CD14-positive monocyte (primary cell): ENCODE data around the gene RSAD2. TPM values are rescaled to one million over a fixed set of nuclear protein-coding genes. Genes with fewer than 3 reads are reported as not detected.

Experiments
- DNase-seq, 3 donors: peaks; one replicate each; pipeline ENCODE4 v3.0.0-alpha.2; 2011 to 2022
- H2AFZ ChIP-seq: 2 replicates; pipeline ENCODE4 v1.6.0; 2012; ENCODE audit warnings: mild to moderate bottlenecking, low read depth, low read length, inconsistent platforms; ENCODE audit not compliant: insufficient read depth, poor library complexity, severe bottlenecking
- H3K27ac ChIP-seq, 2 donors: 1 replicate in 1 of 2; 2 replicates in 1 of 2; pipeline ENCODE4 v1.5.1; 2012 to 2013; ENCODE audit warnings: low read length in 2 of 2, control low read depth in 1 of 2, inconsistent platforms in 1 of 2, low read depth in 1 of 2, mild to moderate bottlenecking in 1 of 2
- H3K27me3 ChIP-seq, 2 donors: one replicate each; pipeline versions ENCODE4 v1.6.0 to v1.6.1; 2011 to 2013; ENCODE audit warnings: low read length in 2 of 2; ENCODE audit not compliant: control insufficient read depth in 2 of 2, insufficient read depth in 2 of 2
- H3K36me3 ChIP-seq, 2 donors: replicated peaks in 1 of 2; 1 replicate in 1 of 2; 2 replicates in 1 of 2; pipeline versions ENCODE4 v1.5.1 to v1.6.1; 2012 to 2013; ENCODE audit warnings: low read length in 2 of 2, control low read depth in 1 of 2, inconsistent platforms in 1 of 2, mild to moderate bottlenecking in 1 of 2; ENCODE audit not compliant: insufficient read depth in 2 of 2, control insufficient read depth in 1 of 2
- H3K4me1 ChIP-seq, 2 donors: 1 replicate in 1 of 2; 2 replicates in 1 of 2; pipeline versions ENCODE4 v1.5.1 to v1.6.1; 2012 to 2013; ENCODE audit warnings: low read length in 2 of 2, control low read depth in 1 of 2, inconsistent platforms in 1 of 2, mild to moderate bottlenecking in 1 of 2, moderate library complexity in 1 of 2; ENCODE audit not compliant: insufficient read depth in 2 of 2, control insufficient read depth in 1 of 2
- H3K4me2 ChIP-seq: replicated peaks from 2 replicates; pipeline ENCODE3; 2012; ENCODE audit warnings: low read length, moderate library complexity, mild to moderate bottlenecking; ENCODE audit not compliant: poor library complexity, severe bottlenecking; ENCODE audit errors: extremely low read depth
- H3K4me3 ChIP-seq, 3 experiments: fragments of 200-600 bp in 1 of 3; sonication (generic) in 1 of 3; replicated peaks in 1 of 3; 1 replicate in 2 of 3; 2 replicates in 1 of 3; pipeline ENCODE4 v1.5.1; 2011 to 2013; ENCODE audit warnings: low read length in 3 of 3, mild to moderate bottlenecking in 3 of 3, control low read depth in 2 of 3, low read depth in 2 of 3, inconsistent platforms in 1 of 3, moderate library complexity in 1 of 3
- H3K79me2 ChIP-seq: 2 replicates; pipeline ENCODE4 v1.6.0; 2012; ENCODE audit warnings: mild to moderate bottlenecking, control low read depth, inconsistent platforms, low read length, moderate library complexity; ENCODE audit not compliant: insufficient read depth
- H3K9ac ChIP-seq: 2 replicates; pipeline ENCODE4 v1.6.0; 2017; ENCODE audit warnings: low read length, mild to moderate bottlenecking; ENCODE audit not compliant: insufficient read depth, poor library complexity, severe bottlenecking
- H3K9me3 ChIP-seq, 2 donors: replicated peaks in 1 of 2; 1 replicate in 1 of 2; 2 replicates in 1 of 2; pipeline versions ENCODE4 v1.5.1 to v1.6.1; 2012 to 2013; ENCODE audit warnings: low read length in 2 of 2, control low read depth in 1 of 2; ENCODE audit not compliant: control insufficient read depth in 1 of 2, insufficient read depth in 1 of 2
- H4K20me1 ChIP-seq: 2 replicates; pipeline ENCODE4 v1.6.0; 2012; ENCODE audit warnings: mild to moderate bottlenecking, low read length, control low read depth, moderate library complexity; ENCODE audit not compliant: insufficient read depth
- H3K27ac Mint-ChIP-seq, 7 donors: one replicate each; pipeline ENCODE4 v1.8.0; 2020; ENCODE audit warnings: mild to moderate bottlenecking in 7 of 7, mixed read lengths in 7 of 7, moderate library complexity in 6 of 7, inconsistent platforms in 2 of 7
- H3K27me3 Mint-ChIP-seq, 3 donors: one replicate each; pipeline ENCODE4 v1.8.0; 2021 to 2022; ENCODE audit warnings: low read depth in 3 of 3, mild to moderate bottlenecking in 3 of 3, mixed read lengths in 3 of 3, moderate library complexity in 3 of 3, inconsistent platforms in 1 of 3
- H3K36me3 Mint-ChIP-seq, 2 donors: one replicate each; pipeline ENCODE4 v1.8.0; 2020; ENCODE audit warnings: mixed read lengths in 2 of 2, inconsistent platforms in 1 of 2, mild to moderate bottlenecking in 1 of 2
- H3K4me1 Mint-ChIP-seq: one replicate; pipeline ENCODE4 v1.8.0; 2020; ENCODE audit warnings: mild to moderate bottlenecking, mixed read lengths
- H3K4me3 Mint-ChIP-seq, 2 donors: one replicate each; pipeline ENCODE4 v1.8.0; 2020; ENCODE audit warnings: mild to moderate bottlenecking in 2 of 2, mixed read lengths in 2 of 2, moderate library complexity in 1 of 2
- H3K9me3 Mint-ChIP-seq, 7 donors: one replicate each; pipeline ENCODE4 v1.8.0; 2020 to 2022; ENCODE audit warnings: mixed read lengths in 7 of 7, mild to moderate bottlenecking in 6 of 7, moderate library complexity in 6 of 7, inconsistent platforms in 2 of 7
- CTCF ChIP-seq: fragments of 200-600 bp; IDR thresholded peaks from one replicate; pipeline ENCODE4 v1.8.0; 2022; ENCODE audit warnings: antibody characterized with exemption, mild to moderate bottlenecking
- WGBS: methylation state at CpG from one replicate; pipeline ENCODE4 v1.1.5; 2013; ENCODE audit warnings: missing lambda C conversion rate; ENCODE audit not compliant: insufficient coverage; 5-methylcytosine and 5-hydroxymethylcytosine counted together
- intact Hi-C, 2 donors: fragments of 100-400 bp; cut with micrococcal nuclease; formaldehyde crosslinking; loops; one replicate each; pipeline versions ENCODE4 v1.15.0 to v1.15.1; 2023
- polyA plus RNA-seq, 3 donors: library from polyadenylated mRNA; depleted of rRNA in 1 of 3; unstranded in 2 of 3; stranded (reverse) in 1 of 3; fragments of 300-500 nt in 2 of 3; fragments of >200 nt in 1 of 3; fragmentation: Illumina TruSeq in 2 of 3; gene quantifications; 1 replicate in 2 of 3; 2 replicates in 1 of 3; pipeline ENCODE4 v1.2.3, GENCODE V29; 2012 to 2021

Gene RSAD2
- polyA plus RNA-seq, 3 donors = 6.0 to 12.6 (median 10.3) TPM

DNA sequence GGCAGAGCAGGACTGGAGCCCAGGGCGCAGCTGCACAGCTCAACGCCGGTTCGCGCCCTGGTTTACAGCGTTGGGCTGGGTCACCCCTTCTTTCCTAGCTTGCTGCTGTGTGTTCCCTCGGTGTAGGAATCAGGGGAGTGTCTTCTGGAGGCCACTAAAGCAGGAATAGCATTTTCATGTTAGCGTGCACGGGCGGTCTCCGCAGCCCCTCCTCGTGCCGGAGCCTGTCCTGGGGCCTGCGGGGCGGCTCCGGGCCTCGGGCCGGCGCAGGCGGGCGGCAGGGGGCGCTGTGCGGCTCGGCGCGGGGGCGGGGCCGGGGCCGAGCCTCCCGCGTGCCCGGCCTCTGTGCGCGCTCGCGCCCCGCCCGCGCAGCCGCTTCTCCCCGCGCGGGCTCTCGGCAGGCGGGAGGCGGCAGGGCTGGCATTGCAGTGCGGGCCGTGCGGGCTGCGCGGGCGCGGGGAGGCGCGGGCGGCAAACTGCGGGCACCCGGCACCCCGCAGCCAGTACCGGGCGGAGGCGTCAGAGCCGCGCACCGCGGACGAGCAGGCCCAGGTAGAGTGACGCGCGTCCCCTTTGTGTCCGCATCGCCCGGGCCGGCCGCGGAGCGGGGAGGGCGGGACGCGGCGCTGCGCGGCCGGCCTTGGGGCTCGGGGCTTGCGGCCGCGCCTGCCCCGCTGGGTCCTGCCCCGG, 39.6 kb downstream of the RSAD2 start, which contains the start of gene RNF144A:
Gene RNF144A (plus strand): TSS at position 342 of the 690 bp plus-strand sequence. CDS start 79,515 bp downstream, outside the sequence.
- Mint-ChIP-seq H3K27me3 (peaks cover 1 to 15% (median 11%) of the 10 kb centered on the region in 3 donors), H3K4me3 (peak within 1 kb of the TSS; percentile 74 to 85), H3K4me1 (peaks cover 12% of the 10 kb centered on the region), H3K27ac (peak within 1 kb of the TSS in 1 of 7 donors; percentile 30), H3K9me3 (peaks cover 0 to 3% (median 0%) of the 10 kb centered on the region in 7 donors), H3K36me3 (no peaks in the 10 kb centered on the region)
- Histone ChIP-seq H3K4me3 (peak within 1 kb of the TSS; percentile 19 to 75 (median 29)), H3K27ac (no peak within 1 kb of the TSS), H3K27me3 (no peaks in the 10 kb centered on the region), H2AFZ (peak within 1 kb of the TSS; percentile 83), H3K4me1 (peaks cover 11 to 13% of the 10 kb centered on the region in 2 donors), H3K9ac (peak within 1 kb of the TSS; percentile 56), H3K9me3 (no peaks in the 10 kb centered on the region), H3K36me3 (no peaks in the 10 kb centered on the region), H3K4me2 (peak within 1 kb of the TSS; percentile 86), H3K79me2 (peaks cover 4% of the 10 kb centered on the region), H4K20me1 (no peaks in the 10 kb centered on the region)
- WGBS = 5% methylated on average over 90 of the region's 90 CpGs
- DNase-seq = peak; percentile 32 to 63 (median 54)
- TF ChIP-seq CTCF = peak; percentile 65
- intact Hi-C loops = loop anchor here in 1 of 2 donors (10.0 kb wide), 1 partner anchor 88 kb away; no protein-coding TSS in a partner anchor

DNA sequence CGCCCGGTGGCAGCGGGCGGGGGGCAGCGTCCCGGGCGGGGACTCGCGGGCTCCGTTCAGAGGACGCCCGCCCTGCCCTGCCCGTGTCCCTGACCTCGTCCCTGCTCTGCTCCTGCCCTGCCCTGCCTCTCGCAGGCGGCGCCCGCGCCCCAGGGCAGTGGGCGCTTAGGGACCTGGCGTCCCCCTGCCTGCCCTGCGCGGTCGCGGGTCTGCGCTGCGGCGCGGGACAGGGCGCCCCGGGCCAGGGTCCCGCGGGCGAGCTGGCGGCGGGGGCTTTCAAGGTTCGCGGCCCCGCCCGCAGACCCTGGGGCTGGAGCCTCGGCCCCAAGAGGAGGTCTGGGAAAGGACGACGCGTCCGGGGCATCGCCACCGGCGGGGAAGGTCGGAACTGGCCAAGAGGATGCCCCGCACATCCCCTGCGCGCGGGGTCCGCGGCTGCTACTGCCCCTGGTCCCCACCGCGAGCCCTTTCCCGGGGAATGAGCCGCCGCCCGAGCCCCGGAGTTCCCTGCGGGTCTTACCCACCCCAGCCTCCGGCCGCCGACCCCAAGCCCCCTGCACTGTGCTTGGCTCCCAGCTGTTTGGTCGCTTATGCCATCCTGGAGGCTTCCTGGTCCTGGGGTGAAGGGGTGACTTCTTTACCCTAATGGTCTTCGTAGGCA, 40.3 kb downstream of the RSAD2 start:
- H3K4me1 Mint-ChIP-seq = peaks cover 12% of the 10 kb centered on the region
- Histone ChIP-seq H3K9ac (peak overlapping the region; percentile 56), H3K4me3 (peak overlapping the region; percentile 19 to 75 (median 29)), H3K27ac (no peak overlapping the region), H4K20me1 (no peaks in the 10 kb centered on the region), H3K4me2 (peak overlapping the region; percentile 86), H3K9me3 (no peaks in the 10 kb centered on the region), H3K79me2 (peaks cover 4% of the 10 kb centered on the region), H2AFZ (peak overlapping the region; percentile 83), H3K4me1 (peaks cover 11 to 13% of the 10 kb centered on the region in 2 donors), H3K27me3 (no peaks in the 10 kb centered on the region), H3K36me3 (no peaks in the 10 kb centered on the region)
- peak overlapping the region; percentile 74 to 79 for H3K4me3 Mint-ChIP-seq
- H3K9me3 Mint-ChIP-seq = peaks cover 0 to 3% (median 0%) of the 10 kb centered on the region in 7 donors
- DNase-seq = peak in 1 of 3 donors; percentile 12
- H3K36me3 Mint-ChIP-seq = no peaks in the 10 kb centered on the region
- peaks cover 1 to 15% (median 11%) of the 10 kb centered on the region in 3 donors for H3K27me3 Mint-ChIP-seq
- peak overlapping the region in 1 of 7 donors; percentile 30 for H3K27ac Mint-ChIP-seq
- under 1% methylated on average over 63 of the region's 68 CpGs for WGBS
- intact Hi-C loops = loop anchor here in 1 of 2 donors (10.0 kb wide), 1 partner anchor 87 kb away; no protein-coding TSS in a partner anchor
- no peak for TF ChIP-seq CTCF
